H1 (cell line): ENCODE data around the gene POLG.

Source experiments
- BRCA1 ChIP-seq: IDR thresholded peaks from 2 replicates; pipeline ENCODE4 v1.6.1; 2012; ENCODE audit warnings: low read depth, low read length, improper control_type of control experiment
- CHD2 ChIP-seq: IDR thresholded peaks from 2 replicates; pipeline ENCODE4 v1.6.1; 2012; ENCODE audit warnings: low read length, improper control_type of control experiment
- EP300 ChIP-seq, 2 experiments: IDR thresholded peaks; 1 replicate in 1 of 2; 2 replicates in 1 of 2; pipeline ENCODE4 v1.6.1; 2011 to 2012; ENCODE audit warnings: low read depth in 2 of 2, low read length in 2 of 2, mild to moderate bottlenecking in 2 of 2, borderline replicate concordance in 1 of 2, inconsistent platforms in 1 of 2, moderate library complexity in 1 of 2
- JUND ChIP-seq: IDR thresholded peaks from 2 replicates; pipeline ENCODE4 v1.6.1; 2011; ENCODE audit warnings: mild to moderate bottlenecking, improper control_type of control experiment, low read length
- MAX ChIP-seq: IDR thresholded peaks from 2 replicates; pipeline ENCODE4 v1.6.1; 2012; ENCODE audit warnings: inconsistent platforms
- POLR2A ChIP-seq, 2 experiments: IDR thresholded peaks; 1 replicate in 1 of 2; 2 replicates in 1 of 2; pipeline ENCODE4 v1.6.1; 2011; ENCODE audit warnings: low read depth in 2 of 2, low read length in 2 of 2, mild to moderate bottlenecking in 2 of 2; ENCODE audit errors: control extremely low read depth in 1 of 2
- POLR2AphosphoS5 ChIP-seq: IDR thresholded peaks from 2 replicates; pipeline ENCODE4 v1.6.1; 2011; ENCODE audit warnings: low read depth, low read length
- SIN3A ChIP-seq, 2 experiments: IDR thresholded peaks in 1 of 2; conservative IDR thresholded peaks in 1 of 2; 2 replicates each; pipeline ENCODE4 v1.6.1; 2011 to 2012; ENCODE audit warnings: low read length in 2 of 2, improper control_type of control experiment in 1 of 2, low read depth in 1 of 2, mild to moderate bottlenecking in 1 of 2
- TBP ChIP-seq: IDR thresholded peaks from 2 replicates; pipeline ENCODE4 v1.6.1; 2011; ENCODE audit warnings: low read depth, low read length, improper control_type of control experiment
- TF ChIP-seq, protein P1 (sequence below), 3 experiments: IDR thresholded peaks; 1 replicate in 2 of 3; 2 replicates in 1 of 3; pipeline versions ENCODE4 v1.5.1 to v1.6.1; 2011; ENCODE audit warnings: low read length in 3 of 3, mild to moderate bottlenecking in 3 of 3, inconsistent platforms in 2 of 3, low read depth in 1 of 3, moderate library complexity in 1 of 3; ENCODE audit not compliant: insufficient read depth in 1 of 3; ENCODE audit errors: control extremely low read depth in 1 of 3
- TF ChIP-seq, protein P2 (sequence below): IDR thresholded peaks from 2 replicates; pipeline ENCODE4 v1.6.1; 2012; ENCODE audit warnings: low read length, inconsistent platforms

GRCh38 chr15:89325039-89325803 is 9.4 kb downstream of the POLG start:
- TF ChIP-seq CHD2 (no peak), BRCA1 (no peak), MAX (no peak), EP300 (IDR thresholded peaks at IDR 0.05; ENCODE audit: borderline replicate concordance in 1 of 2, low read depth in 2 of 2, low read length in 2 of 2) (no peak), POLR2AphosphoS5 (no peak), TBP (no peak), JUND (no peak), POLR2A (IDR thresholded peaks at IDR 0.05; ENCODE audit: control extremely low read depth in 1 of 2, low read depth in 2 of 2, low read length in 2 of 2) (no peak), SIN3A (conservative IDR thresholded peaks at IDR 0.05 in 1 of 2, IDR thresholded peaks at IDR 0.05 in 1 of 2; ENCODE audit: low read depth in 1 of 2, low read length in 2 of 2) (no peak)
- TF ChIP-seq, protein P1, sequence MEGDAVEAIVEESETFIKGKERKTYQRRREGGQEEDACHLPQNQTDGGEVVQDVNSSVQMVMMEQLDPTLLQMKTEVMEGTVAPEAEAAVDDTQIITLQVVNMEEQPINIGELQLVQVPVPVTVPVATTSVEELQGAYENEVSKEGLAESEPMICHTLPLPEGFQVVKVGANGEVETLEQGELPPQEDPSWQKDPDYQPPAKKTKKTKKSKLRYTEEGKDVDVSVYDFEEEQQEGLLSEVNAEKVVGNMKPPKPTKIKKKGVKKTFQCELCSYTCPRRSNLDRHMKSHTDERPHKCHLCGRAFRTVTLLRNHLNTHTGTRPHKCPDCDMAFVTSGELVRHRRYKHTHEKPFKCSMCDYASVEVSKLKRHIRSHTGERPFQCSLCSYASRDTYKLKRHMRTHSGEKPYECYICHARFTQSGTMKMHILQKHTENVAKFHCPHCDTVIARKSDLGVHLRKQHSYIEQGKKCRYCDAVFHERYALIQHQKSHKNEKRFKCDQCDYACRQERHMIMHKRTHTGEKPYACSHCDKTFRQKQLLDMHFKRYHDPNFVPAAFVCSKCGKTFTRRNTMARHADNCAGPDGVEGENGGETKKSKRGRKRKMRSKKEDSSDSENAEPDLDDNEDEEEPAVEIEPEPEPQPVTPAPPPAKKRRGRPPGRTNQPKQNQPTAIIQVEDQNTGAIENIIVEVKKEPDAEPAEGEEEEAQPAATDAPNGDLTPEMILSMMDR (IDR thresholded peaks at IDR 0.05; ENCODE audit: control extremely low read depth in 1 of 3, insufficient read depth in 1 of 3, low read depth in 1 of 3, low read length in 3 of 3), result no peak
- TF ChIP-seq, protein P2, sequence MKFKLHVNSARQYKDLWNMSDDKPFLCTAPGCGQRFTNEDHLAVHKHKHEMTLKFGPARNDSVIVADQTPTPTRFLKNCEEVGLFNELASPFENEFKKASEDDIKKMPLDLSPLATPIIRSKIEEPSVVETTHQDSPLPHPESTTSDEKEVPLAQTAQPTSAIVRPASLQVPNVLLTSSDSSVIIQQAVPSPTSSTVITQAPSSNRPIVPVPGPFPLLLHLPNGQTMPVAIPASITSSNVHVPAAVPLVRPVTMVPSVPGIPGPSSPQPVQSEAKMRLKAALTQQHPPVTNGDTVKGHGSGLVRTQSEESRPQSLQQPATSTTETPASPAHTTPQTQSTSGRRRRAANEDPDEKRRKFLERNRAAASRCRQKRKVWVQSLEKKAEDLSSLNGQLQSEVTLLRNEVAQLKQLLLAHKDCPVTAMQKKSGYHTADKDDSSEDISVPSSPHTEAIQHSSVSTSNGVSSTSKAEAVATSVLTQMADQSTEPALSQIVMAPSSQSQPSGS, result no peak
